ENCODE data around the gene PSTPIP1. TPM values are rescaled to one million over a fixed set of nuclear protein-coding genes. Genes with fewer than 3 reads are reported as not detected.
A peak's percentile ranks its signal among the peaks of the same experiment; 100 is the strongest.

The PSTPIP1 gene
- total RNA-seq, 2 experiments from 2014 or later = 113 to 121 TPM

- DNase-seq = peak; percentile 66
- Mint-ChIP-seq H3K4me1 (ENCODE audit: low read depth) (peaks cover 11% of the 10 kb centered on the region), H3K27ac (peak overlapping the region; percentile 20), H3K4me3 (no peak overlapping the region), H3K9me3 (peaks cover 8% of the 10 kb centered on the region), H3K27me3 (no peaks in the 10 kb centered on the region), H3K36me3 (ENCODE audit: low read depth) (peaks cover 37% of the 10 kb centered on the region)
- CTCF ChIA-PET = interaction anchor here (0.6 to 3.9 kb wide), 26 partner anchors 9 to 508 kb away, joined by 3 to 51 read pairs (median 4); partner anchors contain the start of gene PSTPIP1
- intact Hi-C loops (cut with micrococcal nuclease) = no loop called here
- TF ChIP-seq CTCF (IDR thresholded peaks at IDR 0.05) = peak; percentile 66
- POLR2A ChIA-PET = interaction anchor here (1.0 to 3.5 kb wide), 6 partner anchors 11 to 130 kb away, joined by 3 to 13 read pairs (median 7); partner anchors contain the start of gene SCAPER
- peak; percentile 41 for ATAC-seq
Observed at GRCh38 chr15:77034695-77035489, 40.0 kb downstream of the PSTPIP1 start.

GRCh38 chr15:77035584-77035983 is 40.7 kb downstream of the PSTPIP1 start:
- no peak for TF ChIP-seq CTCF (IDR thresholded peaks at IDR 0.05)
- ChIA-PET POLR2A (interaction anchor here (1.0 to 3.5 kb wide), 5 partner anchors 10 to 130 kb away, joined by 3 to 13 read pairs (median 10); partner anchors contain the start of gene SCAPER), CTCF (interaction anchor here (0.6 to 3.9 kb wide), 24 partner anchors 8 to 508 kb away, joined by 3 to 51 read pairs (median 5); partner anchors contain the start of gene PSTPIP1)
- Mint-ChIP-seq H3K27me3 (no peaks in the 10 kb centered on the region), H3K4me1 (ENCODE audit: low read depth) (peaks cover 9% of the 10 kb centered on the region), H3K36me3 (ENCODE audit: low read depth) (peaks cover 39% of the 10 kb centered on the region), H3K4me3 (no peak overlapping the region), H3K9me3 (peaks cover 8% of the 10 kb centered on the region), H3K27ac (no peak overlapping the region)
- intact Hi-C loops (cut with micrococcal nuclease) = no loop called here
- ATAC-seq (no peak), DNase-seq (no peak)

GRCh38 chr15:77035999-77036471 is 41.1 kb downstream of the PSTPIP1 start:
- POLR2A ChIA-PET = interaction anchor here (2.2 to 3.5 kb wide), 2 partner anchors 13 to 14 kb away, joined by 10 to 13 read pairs; no protein-coding TSS in a partner anchor
- no peak overlapping the region for H3K4me3 Mint-ChIP-seq
- peaks cover 11% of the 10 kb centered on the region for H3K4me1 Mint-ChIP-seq (ENCODE audit: low read depth)
- peaks cover 11% of the 10 kb centered on the region for H3K9me3 Mint-ChIP-seq
- H3K36me3 Mint-ChIP-seq (ENCODE audit: low read depth) = peaks cover 43% of the 10 kb centered on the region
- H3K27ac Mint-ChIP-seq = no peak overlapping the region
- intact Hi-C loops (cut with micrococcal nuclease) = no loop called here
- ATAC-seq (no peak), DNase-seq (no peak)
- no peaks in the 10 kb centered on the region for H3K27me3 Mint-ChIP-seq
- CTCF ChIA-PET = interaction anchor here (0.8 to 3.9 kb wide), 13 partner anchors 11 to 104 kb away, joined by 3 to 51 read pairs (median 6); partner anchors contain the start of gene PSTPIP1
- no peak for TF ChIP-seq CTCF (IDR thresholded peaks at IDR 0.05)

- Mint-ChIP-seq H3K9me3 (peaks cover 11% of the 10 kb centered on the region), H3K27ac (peak overlapping the region; percentile 66), H3K4me3 (peak overlapping the region; percentile 19), H3K27me3 (no peaks in the 10 kb centered on the region), H3K36me3 (ENCODE audit: low read depth) (peaks cover 46% of the 10 kb centered on the region), H3K4me1 (ENCODE audit: low read depth) (peaks cover 7% of the 10 kb centered on the region)
- no peak for TF ChIP-seq CTCF (IDR thresholded peaks at IDR 0.05)
- ChIA-PET CTCF (interaction anchor here (0.9 to 3.9 kb wide), 7 partner anchors 10 to 103 kb away, joined by 3 to 51 read pairs (median 9); no protein-coding TSS in a partner anchor), POLR2A (interaction anchor here (0.8 to 2.3 kb wide), 6 partner anchors 7 to 60 kb away, joined by 3 to 10 read pairs (median 4); no protein-coding TSS in a partner anchor)
- DNase-seq (no peak), ATAC-seq (no peak)
- intact Hi-C loops (cut with micrococcal nuclease) = no loop called here
Observed at GRCh38 chr15:77036537-77037387, 41.8 kb downstream of the PSTPIP1 start.
